HG02759 (cell line): ENCODE results near the gene NFKBIZ.

Experiments
- ATAC-seq: cut with Tn5 transposase; IDR thresholded peaks from one replicate; pipeline ENCODE4 v1.9.1; 2021; ENCODE audit warnings: mild to moderate bottlenecking, moderate library complexity; ENCODE audit not compliant: unreplicated experiment

Gene NFKBIZ

DNA sequence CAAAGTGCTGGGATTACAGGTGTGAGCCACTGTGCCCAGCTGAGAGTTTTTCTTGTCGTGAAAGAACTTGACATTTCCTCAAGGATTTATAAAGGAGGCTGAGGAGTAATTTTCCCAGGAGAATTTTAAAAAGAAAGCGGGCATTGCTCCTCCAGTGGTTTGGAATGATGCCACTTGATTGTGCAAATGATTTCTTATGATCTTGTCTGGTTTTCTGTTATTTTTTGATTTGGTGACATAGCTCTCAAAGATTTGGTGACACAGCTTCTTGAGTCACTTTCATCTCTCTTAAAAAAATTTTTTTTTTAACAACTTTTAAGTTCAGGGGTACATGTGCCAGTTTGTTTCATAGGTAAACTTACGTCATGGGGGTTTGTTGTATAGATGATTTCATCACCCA is 24.6 kb upstream of the NFKBIZ start:
- no peak for ATAC-seq

DNA sequence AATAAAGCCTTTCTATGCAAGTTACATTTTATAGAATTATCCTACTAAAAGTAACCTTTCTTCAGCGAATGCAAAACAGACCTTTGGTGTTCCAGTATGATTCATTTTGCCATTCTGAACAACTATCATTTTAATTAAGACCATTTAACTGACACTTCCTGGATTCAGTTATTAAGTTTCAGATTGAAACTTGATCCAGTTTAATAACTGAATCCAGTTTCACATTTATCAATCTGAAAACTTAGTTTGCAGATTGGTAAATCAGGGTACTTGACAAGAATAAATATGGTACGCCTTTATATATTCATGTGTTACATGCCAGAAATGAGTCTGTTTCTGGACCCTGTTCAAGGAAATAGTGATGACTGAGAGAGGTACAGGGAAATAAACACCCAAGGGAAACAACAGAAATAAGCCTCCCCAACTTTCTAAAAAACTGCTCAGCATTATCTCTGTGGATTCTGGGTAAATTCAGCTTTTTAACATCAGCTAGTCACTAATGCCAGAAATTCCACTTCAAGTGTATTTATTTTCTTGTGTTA is 23.3 kb upstream of the NFKBIZ start:
- ATAC-seq = no peak

DNA sequence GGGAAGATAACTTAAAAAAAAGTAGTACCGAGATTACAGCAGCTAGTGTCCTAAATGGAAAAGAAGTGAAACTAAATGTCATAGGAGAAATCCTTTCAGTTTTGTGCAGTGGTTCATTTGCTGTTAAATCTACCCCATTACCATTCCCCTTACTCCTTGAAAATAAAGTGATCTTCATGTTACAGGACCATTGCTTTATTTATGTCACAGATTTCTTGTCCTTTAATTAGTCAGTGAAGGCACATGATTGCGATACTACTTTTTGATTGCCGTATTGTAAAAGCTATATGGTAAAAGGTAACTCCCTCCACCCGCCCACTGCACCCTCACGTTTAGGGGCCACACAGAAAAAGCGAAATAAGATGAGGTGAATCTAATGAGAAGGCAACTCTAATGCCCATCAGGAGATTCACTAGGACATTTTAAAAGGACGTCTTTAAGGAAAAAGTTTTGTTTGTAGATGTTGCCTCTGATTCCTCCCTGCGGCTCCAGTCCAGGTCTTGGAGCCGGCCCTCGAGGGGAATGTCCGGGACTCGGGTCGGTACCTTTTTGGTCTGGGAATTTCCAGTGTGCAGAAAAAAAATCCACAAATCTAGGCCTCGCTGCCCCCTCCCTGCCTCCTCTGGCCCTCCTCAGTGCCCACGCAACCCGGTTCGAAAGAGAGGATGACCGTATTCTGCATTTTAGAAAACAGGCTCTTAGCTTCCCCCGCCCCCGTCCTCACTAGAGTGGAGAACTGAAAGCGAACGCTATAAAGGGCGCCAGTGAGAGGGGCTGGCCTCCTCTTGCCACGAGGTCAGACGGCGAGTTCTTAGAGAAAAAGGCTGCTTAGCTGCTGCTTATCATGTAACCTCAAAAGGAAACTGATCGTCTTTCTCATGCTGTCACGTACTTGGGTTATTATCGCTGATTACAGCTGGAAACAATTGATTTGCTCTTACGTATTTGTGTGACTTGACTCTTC is 21.8 kb upstream of the NFKBIZ start:
- ATAC-seq = peak; percentile 83

DNA sequence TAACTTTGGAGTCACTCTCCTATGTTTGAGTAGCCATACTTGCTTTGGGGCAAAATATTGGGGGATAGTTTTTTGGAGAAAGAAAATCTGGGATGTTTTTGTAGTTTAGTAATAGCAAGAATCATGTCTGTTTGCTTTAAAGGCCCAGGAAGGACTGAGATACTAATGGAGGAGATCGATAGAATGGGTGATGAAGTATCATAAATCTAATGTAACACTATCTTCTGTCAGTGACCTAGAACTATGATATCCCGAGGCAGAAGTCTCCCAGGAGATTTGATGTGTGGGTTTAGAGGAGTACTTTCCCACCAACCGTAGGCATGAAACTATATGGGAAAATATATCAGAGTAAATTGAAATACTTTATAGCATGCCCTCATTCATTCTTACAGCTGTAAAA is 21.0 kb upstream of the NFKBIZ start:
- ATAC-seq = no peak

DNA sequence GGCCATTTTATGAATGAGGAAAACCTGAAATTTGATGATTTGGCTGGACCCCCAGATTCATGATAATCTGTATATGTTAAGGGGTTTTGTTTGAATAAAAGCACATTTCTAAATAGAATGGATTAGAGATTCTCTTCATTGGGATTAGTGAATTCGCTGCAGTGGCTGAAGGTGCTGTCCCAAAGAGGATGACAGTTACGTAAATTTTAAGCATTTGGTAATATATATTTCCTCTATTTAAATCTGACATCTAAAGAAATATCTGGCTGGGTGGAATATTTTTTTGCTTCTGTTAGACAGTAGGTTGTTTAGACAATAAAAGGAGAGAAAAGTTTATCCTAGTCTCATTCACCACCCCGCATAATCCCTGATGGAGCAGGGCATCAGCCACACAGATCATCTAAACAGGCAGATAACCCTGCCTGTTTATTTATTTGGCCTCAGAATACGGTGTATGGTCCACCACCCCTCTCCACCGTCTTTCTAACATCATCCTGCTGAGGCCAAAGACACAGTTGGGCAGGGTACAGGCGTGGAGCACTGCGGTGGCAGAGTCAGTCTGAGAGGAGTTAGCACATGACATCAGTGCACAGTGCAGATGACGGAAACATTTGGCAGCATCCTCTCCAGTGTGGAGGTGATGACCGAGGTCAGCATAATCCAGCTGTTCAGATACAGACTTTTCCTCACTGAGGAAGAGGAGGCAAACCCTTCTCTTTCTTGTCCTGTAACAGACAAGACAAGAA is 20.4 kb upstream of the NFKBIZ start:
- peak; percentile 49 for ATAC-seq

DNA sequence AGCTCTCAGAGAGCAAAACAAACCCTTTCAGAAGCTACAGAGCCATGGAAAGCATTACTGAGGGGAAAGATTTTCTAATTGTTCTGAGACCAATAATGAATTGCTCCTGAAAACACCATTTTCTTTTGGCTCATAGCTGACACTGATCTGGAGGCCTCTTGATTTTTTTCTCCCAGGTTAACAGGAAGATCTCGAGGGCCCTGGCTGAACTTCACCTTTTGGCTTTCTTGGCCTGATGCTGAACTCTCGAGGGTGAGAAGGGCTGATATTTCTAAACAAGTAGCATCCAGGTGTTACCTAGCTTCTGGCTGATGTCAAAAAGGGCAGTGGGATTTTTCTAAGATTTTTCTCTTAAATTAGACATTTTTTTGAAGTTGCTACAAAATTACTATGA is 19.9 kb upstream of the NFKBIZ start:
- ATAC-seq = no peak

DNA sequence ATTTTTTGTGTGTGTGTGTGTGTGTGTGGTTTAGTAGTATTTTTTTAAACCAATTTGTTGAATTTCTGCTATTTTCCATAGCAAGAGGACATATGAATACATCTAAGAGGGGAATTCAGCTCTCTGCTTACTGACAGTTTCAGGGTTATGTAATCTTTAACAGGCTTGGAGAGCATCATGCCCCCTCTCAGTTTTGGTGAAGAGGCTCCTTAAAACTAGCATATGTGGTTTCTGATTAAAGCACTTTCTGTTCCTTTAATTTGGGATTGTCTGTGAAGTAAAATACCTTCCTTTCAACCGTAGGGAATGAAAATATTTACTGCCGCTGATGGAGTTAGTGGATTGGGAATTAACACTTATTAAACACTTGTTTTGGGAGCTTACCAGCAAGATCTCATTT is 19.4 kb upstream of the NFKBIZ start:
- ATAC-seq = peak; percentile 14

DNA sequence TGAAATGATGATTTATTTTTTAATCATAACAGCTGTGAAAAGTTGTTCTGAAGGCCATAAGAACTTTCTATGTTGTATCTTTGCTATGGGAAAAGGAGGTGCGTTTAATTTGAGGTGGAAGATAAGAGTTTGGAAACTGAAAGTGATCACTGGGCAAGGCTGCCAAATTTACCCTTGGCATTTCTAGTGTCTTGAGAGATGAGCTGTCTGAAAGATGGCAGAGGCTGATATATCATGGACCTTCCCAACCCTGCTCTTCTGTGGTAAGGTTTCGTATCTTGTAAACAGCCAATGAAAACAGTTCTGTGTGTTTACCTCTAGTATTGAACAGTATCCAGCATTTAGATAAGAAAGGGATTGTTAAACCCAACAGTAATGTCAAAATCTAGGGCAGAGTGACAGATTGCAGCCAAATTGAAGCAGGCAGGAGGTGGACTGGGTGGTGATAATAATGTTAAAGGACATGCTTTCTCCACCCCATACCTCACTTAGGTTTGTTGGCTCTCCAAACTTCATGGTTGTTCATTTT is 15.8 kb upstream of the NFKBIZ start:
- ATAC-seq = no peak

DNA sequence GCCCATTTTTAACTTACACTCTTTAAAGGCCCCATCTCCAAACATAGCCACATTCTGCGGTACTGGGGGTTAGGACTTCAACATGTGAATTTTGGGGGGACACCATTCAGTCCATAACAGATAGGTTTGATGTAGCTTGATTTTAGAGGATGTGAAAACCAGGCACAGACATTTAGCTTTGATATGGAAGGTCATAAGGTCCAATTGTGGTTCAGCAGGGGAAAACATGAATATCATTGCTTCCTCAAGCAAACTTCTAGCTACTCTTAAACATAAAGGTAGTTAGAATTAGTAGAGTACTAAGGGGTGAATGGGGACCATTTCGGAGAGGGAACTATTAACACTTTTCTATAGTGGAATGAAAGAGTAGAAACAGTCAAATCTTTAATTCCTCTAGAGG is 13.6 kb upstream of the NFKBIZ start:
- ATAC-seq = no peak

DNA sequence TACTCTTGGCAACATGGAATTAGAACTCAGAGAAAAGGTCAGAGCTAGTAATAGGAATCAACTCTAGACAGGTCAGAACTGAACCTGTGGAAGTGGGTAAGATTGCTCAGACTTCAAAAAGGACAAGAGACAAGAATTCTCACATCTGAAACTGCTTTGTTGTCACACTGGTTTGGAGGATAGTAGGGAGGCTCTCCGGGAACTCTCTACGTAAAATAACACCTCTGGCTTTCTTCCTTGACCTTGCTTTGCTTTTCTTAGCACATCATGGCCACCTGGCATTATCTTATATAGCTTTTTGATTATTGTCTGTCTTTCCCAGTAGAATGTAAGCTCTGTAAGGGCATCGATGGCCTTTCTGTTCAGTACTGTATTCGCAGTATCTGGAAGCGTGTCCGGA is 13.2 kb upstream of the NFKBIZ start:
- ATAC-seq = no peak

DNA sequence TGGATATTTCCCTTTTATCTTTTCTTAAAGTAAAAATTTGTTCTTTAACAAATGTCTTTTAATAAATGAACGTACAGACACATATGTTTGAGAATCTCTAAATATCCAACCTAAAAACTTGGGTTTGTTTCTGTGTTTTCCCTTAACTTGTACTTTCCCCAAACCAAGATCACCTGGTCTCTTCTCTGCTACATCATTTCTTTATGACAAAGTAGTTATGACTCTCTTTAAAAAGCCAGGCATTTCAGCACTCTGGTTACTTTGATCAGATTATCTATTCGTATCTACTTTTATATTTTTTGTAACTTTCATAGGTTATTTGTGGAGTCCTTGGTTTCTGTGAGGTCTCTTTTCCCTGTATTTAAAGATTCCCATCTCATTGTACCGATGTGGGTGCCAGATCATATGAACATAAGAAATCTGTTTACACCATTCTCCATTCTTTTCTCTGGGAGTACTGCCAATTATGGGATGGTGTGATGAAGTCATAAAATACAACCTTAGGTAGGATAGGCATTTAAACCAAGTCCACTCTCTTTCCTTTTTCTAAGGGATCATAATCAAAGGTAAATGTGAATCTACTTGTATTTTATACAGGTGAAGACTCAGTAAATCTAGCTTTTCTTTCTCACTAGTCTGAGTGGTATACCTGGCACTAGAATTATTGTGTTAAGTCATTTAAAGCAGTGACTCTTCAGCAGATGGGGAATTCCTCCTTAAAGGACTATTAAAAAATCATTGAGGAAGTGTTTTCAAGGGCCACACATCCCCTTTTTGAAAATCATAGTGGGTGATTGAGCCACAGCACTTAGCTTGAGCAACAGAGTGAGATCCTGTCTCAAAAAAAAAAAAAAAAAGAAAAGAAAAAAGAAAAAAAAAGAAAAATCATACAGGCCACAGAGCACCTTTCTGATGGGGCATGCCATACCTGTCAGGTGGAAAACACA is 12.4 kb upstream of the NFKBIZ start:
- ATAC-seq = peak; percentile 55

DNA sequence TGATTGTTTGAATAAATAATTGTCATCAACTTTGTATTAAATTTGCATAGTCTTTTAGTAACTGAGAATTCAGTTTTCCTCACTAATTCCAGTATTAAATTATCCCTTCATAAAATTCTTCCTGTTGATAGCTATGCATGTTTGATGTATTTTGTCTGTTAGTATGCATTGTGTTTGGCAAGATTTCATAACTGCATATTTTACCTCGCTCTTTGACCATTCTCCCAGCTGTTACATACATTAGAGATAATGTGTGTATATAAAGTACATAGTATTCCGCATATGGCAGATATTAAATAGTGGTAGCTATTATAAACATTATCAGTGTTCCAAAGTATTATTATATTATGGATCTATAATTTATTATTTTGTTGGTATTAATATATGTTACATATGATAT is 10.6 kb upstream of the NFKBIZ start:
- ATAC-seq = no peak

DNA sequence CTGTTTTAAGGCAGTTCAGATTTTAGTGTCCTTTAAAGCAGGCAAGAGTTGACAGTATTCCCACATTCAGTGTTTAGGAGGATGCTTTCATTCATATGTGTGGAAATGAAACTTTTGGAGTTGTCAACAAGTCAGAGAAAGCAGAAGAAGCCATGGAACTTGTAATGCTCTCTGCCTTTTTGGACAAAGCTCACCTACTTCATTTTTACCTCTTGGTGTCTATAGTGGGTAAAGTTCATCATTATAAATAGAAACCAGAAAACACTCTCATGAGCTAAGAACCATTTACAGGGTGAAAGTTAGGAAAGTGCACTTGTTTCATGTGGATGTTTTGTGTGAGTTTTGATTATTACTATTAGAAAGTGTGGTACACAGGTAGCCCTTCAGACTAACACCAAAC is 9.2 kb upstream of the NFKBIZ start:
- no peak for ATAC-seq

DNA sequence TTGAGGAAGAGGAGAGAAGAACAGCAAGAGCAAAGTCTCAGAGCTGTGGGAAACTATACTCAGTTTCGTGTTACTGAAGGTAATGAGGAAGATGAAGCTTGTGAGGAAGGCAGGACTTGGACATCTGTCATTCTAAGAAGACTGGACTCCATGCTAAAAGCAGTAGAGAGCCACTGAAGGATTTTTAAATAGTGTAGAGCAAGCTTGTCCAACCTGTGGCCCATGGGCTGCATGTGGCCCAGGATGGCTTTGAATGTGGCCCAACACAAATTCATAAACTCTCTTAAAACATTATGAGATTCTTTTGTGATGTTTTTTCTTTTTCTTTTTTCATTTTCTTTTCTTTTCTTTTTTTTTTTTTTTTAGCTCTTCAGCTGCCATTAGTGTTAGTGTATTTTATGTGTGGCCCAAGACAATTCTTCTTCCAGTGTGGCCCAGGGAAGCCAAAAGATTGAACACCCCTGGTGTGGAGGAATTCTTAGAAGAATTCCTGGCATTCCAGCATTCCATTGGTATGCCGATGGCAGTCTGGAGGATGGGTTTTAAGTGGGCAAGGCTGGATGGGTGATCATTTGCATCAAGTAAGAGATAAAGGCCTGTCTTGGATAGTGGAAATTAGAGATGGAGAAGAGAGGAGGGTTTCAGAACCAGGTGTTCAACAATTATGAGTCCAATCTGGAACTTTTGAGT is 6.9 kb upstream of the NFKBIZ start:
- no peak for ATAC-seq

DNA sequence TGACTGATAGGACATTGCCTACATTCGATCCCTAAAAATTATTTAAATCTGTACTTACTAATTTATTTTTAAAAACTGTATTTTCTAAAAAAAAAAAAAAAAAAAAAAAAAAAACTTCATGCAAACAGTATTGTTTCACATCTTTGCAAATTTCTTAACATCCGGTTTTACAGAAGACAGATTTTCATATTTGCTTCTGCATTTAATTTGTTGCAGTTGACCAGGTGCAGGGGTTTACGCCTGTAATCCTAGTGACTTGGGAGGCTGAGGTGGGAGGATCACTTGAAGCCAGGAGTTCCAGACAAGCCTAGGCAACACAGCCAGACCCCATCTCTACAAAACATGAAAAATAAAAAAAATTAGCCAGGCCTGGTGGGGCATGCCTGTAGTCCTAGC is 6.4 kb upstream of the NFKBIZ start:
- ATAC-seq = no peak

DNA sequence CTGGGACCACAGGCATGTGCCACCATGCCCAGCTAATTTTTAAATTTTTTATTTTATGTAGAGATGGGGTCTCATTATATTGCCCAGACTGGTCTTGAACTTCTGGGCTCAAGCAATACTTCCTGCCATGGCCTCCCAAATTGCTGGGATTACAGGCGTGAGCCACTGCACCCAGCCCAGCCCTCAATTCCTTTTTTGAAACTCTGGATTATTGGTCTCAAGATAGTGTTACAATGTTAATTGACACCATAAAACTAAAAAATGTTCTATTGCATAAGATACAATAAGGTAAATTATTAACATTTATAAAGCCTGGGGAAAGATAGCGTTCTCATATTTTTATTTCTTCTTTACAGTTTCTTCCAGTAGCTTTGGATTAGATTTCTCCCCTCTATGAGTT is 3.9 kb upstream of the NFKBIZ start:
- ATAC-seq = no peak

DNA sequence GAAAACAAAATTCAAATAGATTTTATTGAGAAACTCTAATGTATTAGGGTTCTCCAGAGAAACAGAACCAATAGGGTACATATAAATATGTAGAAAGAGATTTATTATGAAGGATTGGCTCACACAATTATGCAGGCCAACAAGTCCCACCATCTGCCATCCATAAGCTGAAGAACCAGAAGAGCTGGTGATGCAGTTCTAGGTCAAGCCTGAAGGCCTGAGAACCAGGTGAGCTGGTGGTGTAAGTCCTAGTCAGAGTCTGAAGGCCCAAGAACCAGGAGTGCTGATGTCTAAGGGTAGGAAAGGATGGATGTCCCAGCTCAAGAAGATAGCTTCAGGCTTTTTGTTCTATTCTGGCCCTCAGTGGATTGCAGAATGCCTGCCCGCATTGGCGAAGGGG is 2.6 kb upstream of the NFKBIZ start:
- no peak for ATAC-seq

DNA sequence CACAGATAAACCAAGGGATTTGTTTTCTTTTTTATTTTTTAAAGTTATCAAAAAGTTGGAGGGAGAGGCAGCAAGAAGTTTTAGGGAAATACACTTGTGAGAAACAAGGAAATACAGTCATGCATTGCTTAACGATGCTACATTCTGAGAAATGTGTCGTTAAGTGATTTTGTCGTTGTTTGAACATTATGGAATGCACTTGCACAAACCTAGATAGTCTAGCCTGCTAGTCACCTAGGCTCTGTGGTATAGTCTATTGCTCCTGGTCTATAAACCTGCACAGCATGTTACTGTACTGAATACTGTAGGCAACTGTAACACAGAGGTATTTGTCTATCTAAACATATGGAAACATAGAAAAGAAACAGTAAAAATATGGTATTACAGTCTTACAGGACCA is 2.0 kb upstream of the NFKBIZ start:
- no peak for ATAC-seq

DNA sequence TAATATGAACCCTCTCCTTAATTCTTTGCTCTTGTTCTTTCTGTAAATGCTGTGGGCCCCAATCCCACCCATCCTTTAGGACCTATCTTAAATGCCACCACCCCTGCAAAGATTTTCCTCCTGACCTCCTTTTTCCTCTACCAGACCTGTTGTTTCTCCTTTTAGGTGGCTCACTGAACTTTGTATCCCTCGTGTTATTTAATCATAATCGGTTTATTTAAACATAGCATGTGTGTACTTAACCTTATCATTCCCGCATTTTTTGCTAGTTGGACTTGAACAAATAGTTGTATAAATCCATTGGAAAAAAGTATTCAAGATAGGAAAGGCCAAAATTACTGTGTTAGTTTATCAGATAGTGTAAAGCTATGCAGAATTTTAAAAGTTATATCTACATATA is 988 bp upstream of the NFKBIZ start:
- ATAC-seq = no peak

DNA sequence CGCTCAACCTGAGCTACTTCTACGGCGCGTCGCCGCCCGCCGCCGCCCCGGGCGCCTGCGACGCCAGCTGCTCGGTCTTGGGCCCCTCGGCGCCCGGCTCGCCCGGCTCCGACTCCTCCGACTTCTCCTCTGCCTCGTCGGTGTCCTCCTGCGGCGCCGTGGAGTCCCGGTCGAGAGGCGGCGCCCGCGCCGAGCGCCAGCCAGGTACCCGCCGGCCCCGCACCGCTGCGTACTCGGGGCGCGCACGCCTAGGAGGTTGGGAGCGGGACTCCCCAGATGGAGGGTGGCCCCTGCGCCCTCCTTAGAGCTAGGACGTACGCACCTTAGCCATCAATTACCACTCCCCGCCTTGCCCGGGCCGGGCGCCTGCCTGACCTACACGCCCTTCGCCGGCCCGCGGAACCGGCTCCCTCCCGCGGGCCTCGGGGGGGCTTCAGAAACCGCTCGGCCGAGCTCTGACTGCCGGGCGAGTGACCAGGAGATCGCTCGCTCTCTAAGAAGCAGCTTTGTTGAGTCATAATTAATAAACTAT is 466 bp downstream of the NFKBIZ start:
- ATAC-seq = peak; percentile 30
